ENCODE measurements around the gene SLC25A22. TPM values are rescaled to one million over a fixed set of nuclear protein-coding genes. Genes with fewer than 3 reads are reported as not detected.
A peak's percentile ranks its signal among the peaks of the same experiment; 100 is the strongest.

The SLC25A22 gene
- total and polyA plus RNA-seq, 9 donors, result 0.42 to 23.3 (median 15.5) TPM

- H3K9me3 ChIP-seq, result no peaks in the 10 kb centered on the region
- H3K4me1 ChIP-seq (ENCODE audit: insufficient read depth), result peaks cover 7% of the 10 kb centered on the region
- no peak overlapping the region for H3K27ac ChIP-seq
- no peak overlapping the region for H3K4me3 ChIP-seq
- H3K27me3 ChIP-seq, result no peaks in the 10 kb centered on the region
- TF ChIP-seq CTCF (IDR thresholded peaks at IDR 0.05), result no peak
- TF ChIP-seq EP300 (IDR thresholded peaks at IDR 0.05), result no peak
- TF ChIP-seq POLR2A (IDR thresholded peaks at IDR 0.05), result no peak
- DNase-seq, result peak in 3 of 5 donors; percentile 21 to 28 (median 25)
- intact Hi-C loops (cut with DNase I), result no loop called here
- 65 to 68% (median 66%) methylated on average over 34 of the region's 34 CpGs for WGBS, 3 donors
- H3K36me3 ChIP-seq, result no peaks in the 10 kb centered on the region
Observed at GRCh38 chr11:772429-773390, 25.4 kb downstream of the SLC25A22 start.

GRCh38 chr11:771617-772204, 26.4 kb downstream of the SLC25A22 start:
- Histone ChIP-seq H3K4me1 (ENCODE audit: insufficient read depth) (peaks cover 7% of the 10 kb centered on the region), H3K27me3 (no peaks in the 10 kb centered on the region), H3K27ac (no peak overlapping the region), H3K9me3 (no peaks in the 10 kb centered on the region), H3K4me3 (no peak overlapping the region), H3K36me3 (no peaks in the 10 kb centered on the region)
- WGBS, 3 donors, result 81 to 85% (median 83%) methylated on average over 14 to 15 of the region's 15 CpGs
- DNase-seq, result peak in 1 of 5 donors; percentile 25
- no peak for TF ChIP-seq EP300 (IDR thresholded peaks at IDR 0.05)
- TF ChIP-seq POLR2A (IDR thresholded peaks at IDR 0.05), result no peak
- no peak for TF ChIP-seq CTCF (IDR thresholded peaks at IDR 0.05)
- intact Hi-C loops (cut with DNase I), result no loop called here

- peak in 1 of 5 donors; percentile 24 for DNase-seq
- TF ChIP-seq EP300 (IDR thresholded peaks at IDR 0.05) (no peak), CTCF (IDR thresholded peaks at IDR 0.05) (no peak), POLR2A (IDR thresholded peaks at IDR 0.05) (no peak)
- no peaks in the 10 kb centered on the region for H3K36me3 ChIP-seq
- no peak overlapping the region for H3K27ac ChIP-seq
- H3K9me3 ChIP-seq, result no peaks in the 10 kb centered on the region
- H3K4me3 ChIP-seq, result no peak overlapping the region
- intact Hi-C loops (cut with DNase I), result no loop called here
- no peaks in the 10 kb centered on the region for H3K27me3 ChIP-seq
- 85 to 89% (median 88%) methylated on average over 32 of the region's 32 CpGs for WGBS, 3 donors
- peaks cover 3% of the 10 kb centered on the region for H3K4me1 ChIP-seq (ENCODE audit: insufficient read depth)
Observed at GRCh38 chr11:770642-771616, 27.2 kb downstream of the SLC25A22 start.
